Activated CD4-positive, CD25-positive, alpha-beta regulatory T cell treated with anti-CD3 and anti-CD28 coated beads, Interleukin-2, amount 50 U/mL, for 24 hours (primary cell): ENCODE measurements around the gene DLG4.

Experiments used
- ATAC-seq, 2 donors: fragments of 150-1000 bp; cut with Tn5 transposase; one replicate each; pipeline ENCODE4 v1.10.0; 2021; ENCODE audit warnings: mild to moderate bottlenecking in 1 of 2, moderate library complexity in 1 of 2

The DLG4 gene

DNA sequence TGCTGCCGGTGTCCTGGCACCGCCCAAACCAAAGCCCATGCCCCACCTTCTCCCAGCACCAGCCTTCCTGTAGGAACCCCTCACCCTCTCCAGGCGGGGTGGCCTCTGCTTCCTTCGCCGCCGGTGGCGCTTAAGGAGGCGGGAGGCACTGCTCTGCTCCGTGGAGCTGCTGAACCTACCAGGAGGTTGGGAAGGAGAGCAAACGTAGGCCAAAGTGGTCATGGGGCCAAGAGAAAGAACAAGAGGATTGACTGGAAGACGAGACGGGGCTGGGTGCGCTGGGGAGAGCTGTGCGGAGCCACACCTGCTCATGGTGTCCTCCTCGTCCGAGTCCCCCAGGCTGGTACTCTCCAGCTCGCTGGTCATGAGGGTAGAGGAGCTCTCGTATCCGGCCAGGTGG is 9.9 kb upstream of the DLG4 start:
- ATAC-seq = no peak

DNA sequence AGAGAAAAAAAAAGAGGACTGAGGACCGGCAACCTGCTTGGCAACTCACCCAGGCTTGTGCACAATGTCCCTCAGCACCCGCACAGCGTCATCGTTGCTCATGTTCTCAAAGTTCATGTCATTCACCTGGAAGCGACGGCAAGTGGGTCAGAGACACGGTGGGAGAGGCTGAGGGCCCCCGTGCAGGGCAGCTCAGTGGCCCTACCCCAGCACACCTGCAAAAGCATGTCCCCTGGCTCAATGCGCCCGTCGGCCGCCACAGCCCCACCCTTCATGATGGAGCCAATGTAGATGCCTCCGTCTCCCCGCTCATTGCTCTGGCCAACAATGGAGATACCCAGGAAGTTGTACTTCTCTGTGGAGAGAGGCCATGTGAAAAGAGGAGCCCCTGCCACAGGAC is 9.3 kb upstream of the DLG4 start:
- no peak for ATAC-seq

DNA sequence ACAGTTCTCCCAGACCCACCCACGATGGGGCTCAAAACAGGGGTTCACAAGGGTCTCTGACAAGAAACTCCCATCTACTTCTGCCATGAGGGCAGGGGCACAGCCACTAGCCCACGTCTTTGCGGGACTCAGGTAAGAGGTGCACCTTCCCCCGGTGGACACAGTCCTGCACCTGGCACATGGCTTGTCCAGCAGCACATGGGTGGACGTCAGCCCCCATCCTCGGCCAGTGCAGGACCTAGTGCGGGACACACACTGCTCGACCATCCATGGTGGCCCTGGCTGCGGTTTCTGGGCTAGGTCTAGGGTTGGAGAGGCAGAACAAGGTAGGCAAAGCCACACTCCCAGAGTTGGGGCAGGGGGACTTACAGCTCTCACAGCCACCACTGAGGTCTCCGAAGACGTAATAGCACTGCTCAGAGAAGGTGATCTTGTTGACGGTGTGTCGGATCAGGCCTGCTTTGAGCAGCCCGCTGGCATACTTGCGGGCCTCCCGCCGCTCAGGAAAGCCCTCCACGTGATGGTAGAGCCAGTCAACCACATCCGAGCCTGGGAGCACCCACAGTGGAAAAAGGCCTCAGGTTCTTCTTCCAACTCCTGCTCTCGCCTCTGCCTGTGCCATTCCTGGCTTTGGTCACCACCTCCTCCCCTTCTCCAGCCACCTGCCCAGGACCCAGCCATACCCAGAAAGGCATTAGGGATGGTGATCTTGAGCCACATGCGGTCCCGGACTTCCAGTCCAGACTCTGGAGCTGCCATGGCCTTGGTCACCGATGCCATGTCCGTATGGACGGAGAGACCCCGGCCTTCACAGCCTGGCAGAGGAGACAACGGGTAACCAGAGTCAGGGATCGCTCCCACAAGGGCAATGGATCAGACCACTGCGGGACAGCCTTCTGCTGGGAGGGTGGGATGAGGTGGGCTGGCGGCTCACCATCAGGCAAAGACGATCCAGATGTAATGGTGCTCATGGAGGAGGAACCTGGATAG is 7.4 kb upstream of the DLG4 start:
- no peak for ATAC-seq

DNA sequence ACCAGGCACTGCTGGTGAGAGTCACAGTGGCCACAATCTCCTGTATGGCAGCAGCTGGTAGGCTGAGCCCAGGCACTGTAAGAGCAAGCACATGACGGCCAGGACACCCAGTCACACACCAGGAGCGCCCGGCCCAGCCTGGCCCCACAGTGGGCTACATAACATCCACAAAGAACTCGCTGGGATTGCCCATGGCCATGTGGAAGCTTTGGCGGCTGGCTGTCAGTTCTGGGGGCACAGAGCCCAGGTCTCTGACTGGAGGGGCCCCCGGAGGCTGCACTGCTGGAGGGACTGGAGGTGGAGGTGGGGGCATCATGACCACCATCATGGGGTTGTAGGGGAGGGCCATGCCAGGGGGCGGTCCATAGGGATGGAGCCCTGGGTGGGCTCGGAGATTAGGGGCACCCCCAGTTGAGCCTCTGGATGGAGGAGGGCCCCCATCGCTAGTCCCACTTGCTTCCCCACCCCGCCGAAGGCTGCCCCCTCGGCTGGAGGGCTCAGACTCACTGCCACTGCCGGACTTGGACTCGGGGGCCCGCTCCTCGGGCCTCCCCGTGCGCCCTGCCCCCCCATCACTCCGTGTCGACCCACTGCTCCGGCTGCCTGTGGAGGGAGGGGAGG is 6.2 kb upstream of the DLG4 start:
- ATAC-seq = no peak

DNA sequence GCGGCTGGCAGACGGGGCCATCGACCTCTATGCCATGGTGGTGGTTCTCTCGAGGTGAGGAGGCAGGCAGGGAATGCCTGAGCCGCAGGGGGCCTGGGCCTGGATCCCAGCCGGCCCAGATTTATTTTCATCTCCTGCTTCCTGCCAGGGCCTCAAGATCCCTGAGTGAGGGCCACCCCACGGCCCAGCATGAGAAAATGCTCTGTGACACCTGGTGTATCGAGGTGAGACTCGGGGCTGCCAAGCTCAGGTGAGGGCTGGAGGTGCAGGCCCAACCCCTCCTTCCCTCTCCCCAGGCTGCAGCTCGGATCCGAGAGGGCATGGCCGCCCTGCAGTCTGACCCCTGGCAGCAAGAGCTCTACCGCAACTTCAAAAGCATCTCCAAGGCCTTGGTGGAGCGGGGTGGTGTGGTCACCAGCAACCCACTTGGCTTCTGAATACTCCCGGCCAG is 5.0 kb upstream of the DLG4 start:
- ATAC-seq = no peak

DNA sequence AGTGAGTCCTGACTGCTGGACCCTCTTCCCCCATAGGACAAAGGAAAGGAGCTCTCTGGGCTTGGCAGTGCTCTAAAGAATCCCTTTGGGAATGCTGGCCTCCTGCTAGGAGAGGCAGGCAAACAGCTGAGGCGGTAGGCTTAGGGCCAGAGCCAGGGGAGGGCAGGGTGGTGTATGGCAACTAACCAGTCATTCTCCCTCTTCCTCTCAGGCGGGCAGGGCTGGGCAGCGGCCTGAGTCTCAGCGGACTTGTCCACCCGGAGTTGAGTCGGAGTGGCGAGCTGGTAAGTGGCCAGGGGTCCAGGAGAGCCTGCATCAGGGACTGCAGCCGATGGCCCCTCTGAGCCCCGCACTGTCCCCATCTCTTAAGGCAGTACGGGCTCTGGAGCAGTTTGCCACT is 4.5 kb upstream of the DLG4 start:
- ATAC-seq = no peak

DNA sequence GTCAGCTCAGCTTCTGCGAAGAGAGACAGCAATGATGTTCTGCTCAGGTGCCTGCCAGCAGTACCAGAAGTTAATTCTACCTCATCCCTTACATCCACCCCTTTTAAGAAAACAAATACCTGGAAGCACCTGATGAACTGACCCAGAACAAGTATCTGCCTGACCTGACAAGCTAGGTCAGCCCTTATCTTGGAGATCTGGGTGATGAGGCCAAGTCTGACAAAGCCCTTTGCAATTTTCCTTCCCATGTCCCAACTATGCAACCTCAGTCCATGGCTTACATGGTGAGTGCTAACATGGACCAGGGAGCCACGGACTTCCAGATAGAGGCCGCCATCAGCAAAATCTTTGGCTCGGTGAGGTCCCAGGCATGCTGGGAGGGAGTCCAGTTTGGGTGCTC is 3.7 kb upstream of the DLG4 start:
- no peak for ATAC-seq

DNA sequence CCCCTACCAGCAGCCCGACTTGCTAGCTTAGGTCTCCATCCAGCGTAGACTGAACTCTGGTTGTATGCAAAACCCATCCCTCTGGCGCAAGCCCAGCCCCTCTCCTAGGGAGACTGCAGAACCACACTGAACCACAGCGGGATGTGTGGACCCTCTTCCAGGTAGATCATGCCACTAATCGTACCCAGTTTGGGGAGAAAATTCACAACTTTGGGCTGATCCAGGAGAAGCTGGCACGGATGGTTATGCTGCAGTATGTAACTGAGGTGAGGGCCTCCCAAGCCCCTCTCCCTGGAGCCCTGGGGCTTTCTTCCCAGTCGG is 3.3 kb upstream of the DLG4 start:
- ATAC-seq = no peak

DNA sequence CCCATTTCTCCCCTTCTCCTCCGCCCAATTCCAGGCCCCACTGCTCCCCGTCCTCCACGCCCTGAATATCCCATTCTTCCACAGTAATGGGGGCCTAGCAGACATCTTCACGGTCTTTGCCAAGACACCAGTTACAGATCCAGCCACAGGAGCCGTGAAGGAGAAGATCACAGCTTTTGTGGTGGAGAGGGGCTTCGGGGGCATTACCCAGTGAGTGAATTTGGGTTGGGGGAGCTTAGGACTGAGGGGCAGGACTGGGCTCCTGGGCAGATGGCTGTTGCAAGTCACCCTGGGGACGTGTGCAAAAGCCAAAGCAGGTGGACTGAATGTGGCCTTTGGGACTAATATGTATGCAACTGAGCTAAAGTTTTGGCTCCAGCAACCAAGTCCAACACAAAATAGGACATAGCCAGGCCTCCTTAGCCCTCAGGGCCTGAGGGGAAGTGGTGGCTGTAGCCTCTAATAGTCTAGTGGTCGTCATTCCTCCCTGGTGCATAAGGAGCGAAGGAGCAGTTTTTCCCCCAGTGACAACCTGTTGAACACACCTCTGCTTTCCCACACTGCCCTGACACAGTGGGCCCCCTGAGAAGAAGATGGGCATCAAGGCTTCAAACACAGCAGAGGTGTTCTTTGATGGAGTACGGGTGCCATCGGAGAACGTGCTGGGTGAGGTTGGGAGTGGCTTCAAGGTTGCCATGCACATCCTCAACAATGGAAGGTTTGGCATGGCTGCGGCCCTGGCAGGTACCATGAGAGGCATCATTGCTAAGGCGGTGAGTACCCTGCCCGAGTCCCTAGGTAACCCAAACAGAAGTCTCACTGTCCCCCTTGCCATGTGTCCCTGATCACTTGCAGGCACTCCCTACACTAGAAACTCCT is 2.7 kb upstream of the DLG4 start:
- no peak for ATAC-seq

DNA sequence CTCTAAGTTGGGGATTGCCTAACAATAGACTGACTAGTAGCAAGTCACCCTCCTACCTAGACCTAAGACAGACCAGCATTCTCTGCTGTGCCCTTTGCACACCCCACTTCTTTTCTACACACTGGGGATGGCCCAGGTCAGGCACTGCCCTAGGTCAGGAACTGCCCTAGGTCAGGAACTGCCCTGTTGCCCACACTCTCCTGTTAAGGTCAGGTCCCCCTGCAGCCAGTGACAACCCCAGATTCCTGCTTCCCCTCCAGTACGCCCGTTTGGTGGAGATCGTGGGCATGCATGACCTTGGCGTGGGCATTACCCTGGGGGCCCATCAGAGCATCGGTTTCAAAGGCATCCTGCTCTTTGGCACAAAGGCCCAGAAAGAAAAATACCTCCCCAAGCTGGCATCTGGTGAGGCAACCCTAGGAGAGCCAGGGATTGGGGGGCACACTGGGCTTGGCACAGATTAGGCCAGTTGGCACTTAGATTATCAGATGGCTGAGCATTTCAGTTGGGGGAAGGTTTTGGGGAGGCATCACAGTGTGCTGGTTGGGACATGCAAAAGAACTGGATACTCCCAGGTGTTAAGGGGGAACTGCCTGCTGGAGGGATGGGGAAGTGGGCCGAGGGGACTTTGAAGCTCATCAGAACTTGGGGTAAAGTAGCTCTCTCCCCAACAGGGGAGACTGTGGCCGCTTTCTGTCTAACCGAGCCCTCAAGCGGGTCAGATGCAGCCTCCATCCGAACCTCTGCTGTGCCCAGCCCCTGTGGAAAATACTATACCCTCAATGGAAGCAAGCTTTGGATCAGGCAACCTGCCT is 1.8 kb upstream of the DLG4 start:
- ATAC-seq = no peak

DNA sequence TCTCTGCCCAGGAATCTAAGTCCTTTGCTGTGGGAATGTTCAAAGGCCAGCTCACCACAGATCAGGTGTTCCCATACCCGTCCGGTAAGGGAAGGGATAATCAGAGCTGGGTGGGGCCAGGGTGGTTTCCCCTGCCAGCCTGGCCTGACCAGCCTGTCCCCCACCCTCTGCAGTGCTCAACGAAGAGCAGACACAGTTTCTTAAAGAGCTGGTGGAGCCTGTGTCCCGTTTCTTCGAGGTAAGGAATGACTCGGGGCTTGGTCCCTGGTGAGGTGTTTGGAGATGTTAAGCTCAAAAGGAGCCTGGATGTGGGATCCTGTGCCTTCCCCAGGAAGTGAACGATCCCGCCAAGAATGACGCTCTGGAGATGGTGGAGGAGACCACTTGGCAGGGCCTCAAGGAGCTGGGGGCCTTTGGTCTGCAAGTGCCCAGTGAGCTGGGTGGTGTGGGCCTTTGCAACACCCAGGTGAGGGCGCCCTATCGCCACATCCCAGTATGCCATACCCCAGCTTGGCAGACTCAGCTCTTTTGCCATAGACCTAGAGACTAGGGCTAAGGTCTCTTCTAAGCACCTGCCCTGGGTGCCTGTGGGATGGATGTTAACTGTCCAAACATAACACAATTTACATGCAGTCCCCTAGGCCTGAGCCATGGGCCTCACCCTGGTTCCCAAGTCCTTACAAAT is 1.1 kb upstream of the DLG4 start:
- ATAC-seq = peak; percentile 51 to 54

DNA sequence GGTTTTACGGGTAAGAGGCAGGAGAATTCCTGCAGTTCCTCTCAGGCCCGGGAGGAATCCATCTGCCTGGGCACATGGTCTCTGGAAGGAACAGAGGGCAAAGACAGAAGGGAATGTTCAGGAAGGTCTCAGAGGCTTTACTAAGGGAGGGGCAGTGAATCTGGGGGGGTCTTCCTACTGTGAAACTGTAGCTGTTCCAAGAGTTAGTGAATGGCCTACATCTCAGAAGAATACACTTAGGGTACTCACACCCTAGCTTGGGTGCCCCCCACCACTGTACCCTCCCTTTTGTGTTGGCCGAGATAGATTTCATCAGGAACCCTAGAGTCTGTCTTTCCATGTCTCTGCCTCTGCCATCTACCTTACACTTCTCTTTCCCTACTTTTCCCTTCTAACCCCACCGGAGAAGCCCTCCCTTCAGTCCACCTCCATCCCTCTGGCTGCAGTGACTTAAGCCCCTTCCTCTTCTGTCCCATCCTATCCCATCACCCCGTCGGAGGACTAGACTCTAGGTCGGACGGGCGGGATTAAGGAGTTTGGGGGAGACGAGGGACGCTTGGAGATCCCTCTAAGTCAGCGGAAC is 316 bp downstream of the DLG4 start:
- no peak for ATAC-seq

DNA sequence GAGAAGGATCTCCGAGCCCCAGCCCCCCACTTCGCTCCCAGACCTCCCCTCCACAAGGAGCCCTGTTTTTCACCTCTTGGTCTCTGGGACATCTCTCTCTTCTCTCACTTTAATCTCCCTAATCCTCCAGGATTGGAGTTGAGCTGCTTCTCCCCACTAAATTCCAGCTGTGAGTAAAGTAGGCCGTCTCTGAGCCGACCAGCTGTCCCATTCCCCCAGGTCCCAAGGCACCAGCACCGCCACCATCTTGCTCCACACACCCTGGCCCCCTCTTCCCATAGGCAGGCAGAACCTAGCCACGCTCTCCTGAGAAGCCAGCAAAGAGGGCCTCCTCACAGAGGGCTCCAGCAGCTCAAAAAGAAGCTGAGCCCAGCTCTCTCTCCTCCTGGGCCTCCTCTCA is 878 bp downstream of the DLG4 start:
- no peak for ATAC-seq

DNA sequence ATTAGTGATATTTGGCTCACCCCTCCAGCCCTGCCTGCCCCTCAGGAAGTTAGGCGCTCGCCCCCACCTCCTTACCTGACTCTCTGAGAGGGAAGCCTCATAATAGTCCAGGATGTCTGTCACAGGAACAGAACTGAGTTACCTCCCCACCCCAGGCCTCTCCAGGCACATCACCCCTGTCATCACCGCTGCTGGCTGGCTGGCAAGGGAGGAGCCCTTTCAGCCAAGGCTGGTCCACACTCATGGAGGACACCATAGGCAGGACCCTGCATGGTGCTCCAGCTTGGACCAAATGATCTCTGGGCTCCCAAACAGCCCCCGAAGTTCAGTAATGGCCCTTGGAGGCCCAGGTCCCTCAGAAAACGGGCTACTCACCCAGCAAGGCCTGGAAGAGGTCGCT is 1.5 kb downstream of the DLG4 start:
- no peak for ATAC-seq

DNA sequence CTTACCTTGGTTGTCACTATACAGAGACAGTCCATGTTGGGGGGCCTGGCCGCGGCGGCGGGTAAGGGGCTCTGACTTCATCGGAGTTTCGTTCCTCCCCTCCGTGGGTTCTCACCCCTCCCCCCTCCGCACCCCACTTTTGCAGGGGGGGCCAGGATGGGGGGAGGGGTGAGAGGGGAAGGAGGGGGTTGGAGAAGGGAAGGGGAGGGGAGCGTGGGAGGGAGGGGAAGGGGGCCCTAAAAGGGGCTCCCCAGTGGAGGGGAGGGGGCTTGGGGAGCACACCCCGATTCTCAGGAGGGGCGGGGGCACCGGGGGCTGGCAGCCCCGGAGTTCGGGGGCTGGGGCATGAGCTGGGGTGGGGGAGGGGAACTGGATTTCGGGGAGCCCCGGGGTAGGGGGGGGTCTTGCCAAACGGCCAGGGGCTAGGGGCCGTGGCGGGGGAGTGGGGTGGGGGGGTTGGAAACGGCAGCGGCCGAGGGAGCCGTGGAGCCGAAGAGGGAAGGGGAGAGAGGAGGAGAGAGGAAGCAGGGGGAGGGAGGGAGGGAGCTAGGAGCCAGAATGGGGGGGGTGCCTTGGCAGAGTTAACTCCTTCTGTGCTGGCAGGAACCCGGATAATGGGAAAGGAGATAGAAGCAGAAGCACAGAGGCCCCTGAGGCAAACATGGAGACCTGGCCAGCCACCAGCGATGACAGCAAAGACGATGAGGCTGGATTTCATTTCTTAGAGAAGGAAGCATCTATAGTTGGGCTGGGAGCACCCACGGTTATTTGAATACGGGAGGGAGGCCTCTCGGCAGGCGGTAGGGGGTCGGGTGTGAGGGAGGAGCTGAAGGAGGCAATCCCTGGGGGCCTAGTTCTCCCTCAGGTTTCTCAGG is 2.3 kb downstream of the DLG4 start:
- no peak for ATAC-seq

DNA sequence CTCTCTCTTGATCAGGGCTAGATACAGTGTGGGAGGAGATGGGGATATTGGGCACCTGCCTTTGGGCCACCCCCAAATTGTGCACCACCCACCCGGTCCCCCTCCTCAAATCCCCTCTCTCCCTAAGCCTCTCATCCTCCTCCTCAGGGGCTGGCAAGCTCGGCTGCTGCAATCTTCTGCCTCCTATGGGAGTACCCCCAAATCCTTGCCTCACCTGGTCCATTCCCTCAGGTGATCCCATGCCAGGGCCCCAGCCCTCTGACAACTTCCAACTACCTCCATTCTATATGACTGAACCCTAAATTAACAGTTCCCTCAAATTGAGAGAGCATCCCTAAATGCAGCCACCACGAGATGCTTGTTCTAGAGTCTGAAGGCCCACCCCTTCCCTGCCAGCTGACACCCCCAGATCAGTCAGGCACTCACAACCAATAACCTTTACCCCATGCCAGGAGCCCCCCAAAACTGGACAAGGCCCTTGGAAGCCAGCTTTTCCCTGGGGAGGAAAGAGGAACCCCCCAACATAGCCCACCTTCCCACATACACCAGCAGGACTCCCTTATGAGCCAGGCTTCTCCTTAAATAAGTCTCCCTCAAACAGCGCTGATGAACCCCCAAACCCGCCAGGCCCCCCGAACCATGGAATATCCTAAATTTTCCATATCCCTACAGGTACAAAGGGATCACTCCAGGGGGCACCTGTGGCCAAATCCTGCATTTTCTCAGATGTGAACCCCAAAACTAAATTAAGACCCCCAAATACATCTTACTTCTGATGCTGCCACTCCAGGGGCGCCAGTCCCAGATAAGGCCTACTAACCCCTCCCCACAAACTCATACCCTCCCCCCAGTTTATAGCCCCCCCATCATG is 3.2 kb downstream of the DLG4 start:
- ATAC-seq = no peak

DNA sequence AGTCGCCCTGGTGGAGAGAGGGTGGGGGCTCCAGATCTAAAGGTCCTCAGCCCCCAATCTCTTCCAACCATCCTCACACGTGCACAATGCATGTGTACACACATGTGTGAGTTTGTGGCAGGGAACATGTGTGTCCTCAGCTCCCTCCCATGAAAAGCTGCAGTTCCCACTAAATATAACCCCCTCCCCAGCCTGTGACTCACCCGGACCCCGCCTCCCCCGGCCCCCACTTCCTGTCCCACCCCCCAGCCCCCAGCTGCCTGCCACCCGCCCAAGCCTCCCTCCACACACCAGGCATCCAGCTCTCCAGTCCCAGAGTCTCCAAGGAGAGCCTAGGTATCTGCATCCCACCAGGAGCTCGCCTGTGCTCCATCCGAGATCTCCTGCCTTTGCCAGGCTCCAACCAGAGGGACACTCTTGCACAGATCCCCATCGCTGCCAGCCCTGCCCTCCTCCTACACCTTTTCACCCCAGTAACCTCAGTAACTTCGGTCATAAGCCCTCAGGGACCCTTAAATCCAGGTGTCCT is 3.9 kb downstream of the DLG4 start:
- no peak for ATAC-seq

DNA sequence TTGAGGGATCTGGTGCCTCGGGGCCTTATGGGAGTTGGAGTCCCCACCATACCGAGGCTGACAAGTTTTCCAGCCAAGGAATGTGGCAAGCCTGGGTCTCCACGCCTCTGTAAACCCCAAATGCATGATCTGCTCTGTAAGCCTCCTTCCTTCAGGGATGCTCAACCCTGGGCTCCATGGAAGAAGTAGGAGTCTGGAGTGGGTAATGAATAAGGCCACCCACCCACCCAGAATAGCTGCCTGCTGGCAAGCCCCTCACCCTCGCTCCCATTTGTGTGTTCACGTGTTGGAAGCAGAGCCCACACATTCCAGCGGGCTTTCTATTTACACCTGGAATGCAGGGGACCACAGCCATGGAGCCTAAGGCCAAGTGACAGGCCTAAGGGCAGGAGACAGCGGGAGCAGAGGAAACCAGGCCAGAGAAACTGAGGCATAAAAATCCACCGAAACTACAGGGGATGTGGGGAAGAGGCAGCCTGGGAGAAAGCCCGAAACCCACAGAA is 4.4 kb downstream of the DLG4 start:
- no peak for ATAC-seq
